HG03060 (cell line): Measurements from ENCODE around the gene WNT9A.

ENCODE experiments used
- ATAC-seq: cut with Tn5 transposase; IDR thresholded peaks from one replicate; pipeline ENCODE4 v1.9.1; 2021; ENCODE audit warnings: low read depth, moderate number of reproducible peaks; ENCODE audit not compliant: unreplicated experiment

Gene WNT9A

DNA sequence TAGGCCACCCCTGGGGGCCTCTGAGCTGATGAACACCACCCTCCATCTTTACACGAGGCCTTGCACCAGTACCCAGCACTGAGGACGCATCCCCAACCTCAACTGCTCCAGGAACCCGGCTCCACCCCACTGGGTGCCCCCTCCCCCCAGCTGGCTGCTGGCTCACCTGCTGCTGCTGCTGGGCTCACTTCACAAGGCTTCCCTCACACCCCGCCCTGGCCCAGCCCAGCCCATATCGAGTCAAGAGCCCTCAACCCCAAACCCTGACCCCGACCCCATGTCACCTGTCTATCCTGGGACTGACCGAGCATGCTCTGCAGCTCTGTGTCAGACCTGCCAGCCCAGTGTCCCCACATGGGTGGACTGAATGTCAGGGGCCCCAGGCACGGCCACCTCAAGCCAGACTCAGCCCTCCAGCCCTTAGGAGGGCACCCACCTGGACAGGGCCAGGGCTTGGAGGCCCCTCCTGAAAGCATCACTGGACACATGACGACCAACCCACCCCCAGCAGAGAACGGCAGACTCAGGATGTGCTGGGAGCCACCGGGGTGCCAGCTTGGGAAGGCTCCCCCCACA, 21.4 kb downstream of the WNT9A start:
- no peak for ATAC-seq

DNA sequence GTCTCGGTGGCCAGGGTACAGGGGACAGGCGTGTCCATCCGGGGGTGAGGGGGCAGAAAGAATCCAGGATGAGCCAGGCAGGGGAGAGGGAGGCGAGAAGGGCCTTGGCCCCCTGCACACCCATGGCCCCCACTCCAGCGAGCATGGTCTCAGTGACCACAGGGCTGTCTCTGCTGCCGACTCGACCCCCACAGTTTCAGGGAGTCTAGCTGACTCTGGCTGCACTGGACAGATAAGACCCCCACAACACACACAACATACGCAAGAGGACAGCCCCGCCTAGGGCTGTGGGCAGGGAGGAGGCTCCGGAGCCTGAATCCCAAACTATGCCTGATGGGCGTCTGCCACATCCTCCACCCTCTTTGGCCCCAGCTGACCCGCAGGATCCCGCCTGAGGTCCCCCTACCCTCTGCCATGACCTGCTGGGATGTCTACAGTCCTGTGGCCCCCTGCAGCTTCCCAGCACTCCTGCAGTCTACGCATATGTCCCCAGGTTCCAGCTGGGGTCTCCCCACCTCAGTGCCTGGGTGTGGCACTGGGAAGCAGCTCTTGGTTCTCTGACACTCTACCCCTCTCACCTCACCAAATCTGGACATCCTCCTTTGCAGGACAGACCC, 22.0 kb downstream of the WNT9A start:
- ATAC-seq = no peak

DNA sequence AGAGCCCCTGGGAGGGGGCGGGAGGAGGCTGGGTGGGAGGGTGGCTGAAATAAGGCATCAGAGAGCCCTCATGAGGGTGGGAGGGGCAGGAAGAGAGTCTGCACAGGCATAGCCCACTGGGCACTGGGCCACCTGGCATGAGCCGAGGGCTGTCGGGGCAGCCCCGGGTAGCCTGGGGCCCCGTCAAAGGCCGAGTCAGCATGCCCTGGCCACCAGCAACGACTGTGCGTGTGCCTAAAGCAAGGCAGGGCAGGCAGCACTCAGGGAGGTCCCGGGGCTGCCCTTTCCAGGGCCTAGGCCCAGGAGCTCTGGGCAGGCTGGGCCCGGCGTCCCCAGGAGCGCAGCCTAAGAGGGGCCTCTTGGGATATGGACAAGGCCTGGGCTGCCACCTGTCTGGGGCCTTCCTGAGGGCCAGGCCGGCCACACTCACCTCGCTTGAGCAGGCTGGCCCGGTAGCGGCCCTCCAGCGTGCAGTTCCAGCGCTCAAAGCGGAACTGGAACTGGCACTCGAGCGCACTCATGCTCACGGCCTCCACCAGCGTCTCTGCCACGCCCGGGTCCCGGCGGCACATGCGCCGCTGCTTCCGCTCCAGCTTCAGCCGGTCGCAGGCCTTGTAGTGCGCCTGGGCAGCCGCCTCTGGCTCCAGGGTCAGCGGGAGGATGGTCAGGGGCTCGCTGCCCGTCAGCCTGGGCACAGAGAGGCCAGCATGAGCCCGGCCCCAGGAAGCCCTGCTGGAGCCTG, 22.7 kb downstream of the WNT9A start:
- no peak for ATAC-seq

DNA sequence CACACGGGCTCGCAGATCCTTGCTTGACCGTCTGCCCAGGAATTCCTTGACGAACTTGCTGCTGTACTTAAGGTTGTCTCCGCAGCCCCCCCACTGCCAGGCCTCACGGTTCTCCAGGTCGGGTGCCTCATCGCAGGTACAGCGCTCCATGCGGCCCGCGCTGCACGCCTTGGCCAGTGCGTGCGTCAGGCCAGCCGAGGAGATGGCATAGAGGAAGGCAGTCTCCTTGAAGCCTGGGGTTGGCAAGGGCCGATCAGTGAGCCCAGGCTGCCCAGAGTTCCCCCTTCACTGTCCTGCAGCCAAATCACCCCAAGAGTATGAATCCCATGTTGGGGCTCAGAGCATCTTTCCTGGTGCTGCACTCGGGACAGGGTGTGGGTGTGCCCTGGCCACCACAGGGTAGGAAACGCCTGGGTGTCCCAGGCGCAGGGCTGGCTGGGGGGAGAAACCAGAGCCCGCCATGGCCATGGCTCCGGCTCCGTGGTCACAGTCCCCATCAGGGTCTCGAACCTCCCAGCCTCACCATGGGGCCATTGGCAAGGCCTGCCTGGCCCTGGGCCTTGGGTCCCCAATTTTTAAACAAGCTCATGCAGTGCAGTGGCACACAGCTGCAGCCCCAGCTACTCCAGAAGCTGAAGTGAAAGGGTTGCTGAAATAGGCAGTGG, 23.4 kb downstream of the WNT9A start:
- ATAC-seq = no peak

DNA sequence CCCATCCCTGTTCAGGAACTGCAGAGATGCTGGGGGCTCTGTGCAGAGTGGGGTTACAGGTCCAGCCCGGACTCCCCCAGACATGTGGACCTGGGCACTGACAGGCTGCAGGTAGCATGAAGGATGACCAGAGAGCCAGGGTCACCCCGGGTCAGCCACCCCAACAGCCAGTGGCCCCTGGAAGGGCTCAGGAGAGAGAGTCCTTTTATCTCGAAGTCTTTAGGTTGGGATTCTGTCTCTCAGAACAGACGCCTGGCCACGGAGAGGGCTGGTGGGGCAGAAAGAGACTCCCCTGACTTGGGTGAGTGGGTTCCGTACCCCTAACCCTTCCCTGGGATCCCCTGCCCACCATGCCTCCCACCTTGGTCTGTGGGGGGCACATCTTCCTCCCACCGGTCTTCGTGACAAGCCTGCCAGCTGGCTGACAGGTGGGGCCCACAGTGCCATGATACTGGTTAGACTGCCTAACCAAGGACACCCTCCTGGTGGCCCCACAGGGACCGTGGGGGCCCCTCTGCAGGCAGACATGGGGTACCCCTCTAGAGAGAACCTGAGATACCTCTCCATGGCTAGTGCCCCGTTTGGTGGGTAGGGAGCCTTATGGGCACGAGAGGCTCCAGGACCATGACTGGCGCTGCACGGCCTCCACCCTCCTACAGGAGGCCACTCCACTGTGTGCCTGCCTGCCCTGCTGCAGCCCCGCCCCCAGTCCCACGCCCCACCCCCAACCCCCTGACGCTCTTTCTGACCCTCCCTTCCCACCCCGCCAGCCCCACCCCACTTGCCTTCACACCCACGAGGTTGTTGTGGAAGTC, 24.2 kb downstream of the WNT9A start:
- no peak for ATAC-seq

DNA sequence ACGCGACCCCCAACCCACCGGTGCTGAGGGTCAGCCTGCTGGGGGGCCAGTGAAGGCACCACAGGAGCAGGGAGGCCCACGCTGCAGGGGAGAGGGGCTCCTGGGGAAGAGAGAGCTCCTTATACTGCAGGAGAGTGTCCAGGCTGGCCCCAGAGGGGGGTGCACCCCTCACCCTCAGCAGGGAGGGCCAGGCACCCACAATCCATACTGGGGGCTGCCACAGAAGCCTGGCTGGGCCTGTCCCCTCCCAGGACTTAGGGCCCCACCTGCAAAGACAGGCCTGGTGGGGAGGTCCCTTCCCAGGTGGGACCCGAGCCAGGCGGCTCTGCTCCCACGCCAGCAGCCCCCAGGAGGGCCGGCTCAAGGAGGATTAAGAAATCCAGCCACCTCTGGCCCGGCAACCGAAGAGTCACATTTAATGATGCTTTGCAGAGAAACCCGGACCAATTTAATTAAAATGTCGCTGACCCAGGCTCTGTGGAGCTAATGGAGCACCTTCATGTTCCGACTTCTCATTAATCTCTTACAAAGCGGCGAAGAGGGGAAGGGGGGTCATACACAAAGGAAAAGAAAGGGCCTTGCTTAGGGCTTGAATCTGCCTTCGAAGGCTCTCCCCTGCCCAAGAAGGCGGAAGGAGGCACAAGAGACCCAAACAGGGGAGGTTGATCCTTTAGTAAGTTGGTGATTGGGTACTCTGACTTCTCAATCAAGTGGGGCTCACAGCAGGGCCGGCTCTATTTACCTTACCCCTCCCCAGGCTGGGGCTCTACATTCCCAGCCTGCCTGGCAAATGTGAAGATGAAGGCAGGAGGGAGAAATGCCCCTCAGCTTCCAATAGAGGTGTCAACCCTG, 25.0 kb downstream of the WNT9A start:
- ATAC-seq = no peak

DNA sequence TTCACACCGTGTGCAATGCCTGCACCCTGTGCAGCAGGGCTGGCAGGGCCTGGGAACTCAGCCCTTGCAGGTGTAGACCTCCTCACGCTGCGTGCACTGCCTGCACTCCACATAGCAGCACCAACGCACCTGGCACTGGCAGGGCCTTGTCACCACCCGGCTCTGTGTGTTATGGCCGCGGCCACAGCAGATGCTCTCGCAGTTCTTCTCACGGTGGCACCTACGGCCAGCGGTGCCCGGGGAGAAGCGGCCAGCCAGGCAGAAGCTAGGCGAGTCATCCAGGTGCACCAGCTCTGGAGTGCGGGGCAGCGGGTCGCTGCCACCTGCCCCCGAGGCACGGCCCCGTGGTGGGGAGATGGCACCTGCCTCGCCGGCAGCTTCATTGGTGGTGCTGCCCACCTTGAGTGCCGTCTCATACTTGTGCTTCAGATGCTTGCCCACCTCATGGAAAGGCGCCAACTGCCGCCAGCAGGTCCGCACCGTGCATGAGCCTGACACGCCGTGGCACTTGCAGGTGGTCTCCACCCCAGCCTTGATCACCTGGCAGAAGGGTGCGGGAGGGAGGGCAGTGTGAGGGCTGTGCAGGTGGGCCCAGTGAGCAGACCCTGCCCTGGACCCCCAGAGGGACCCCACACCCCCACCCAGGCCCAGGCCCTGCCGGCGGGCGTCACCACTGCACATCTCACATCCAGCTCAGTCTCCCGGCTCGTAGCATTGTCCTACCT, 26.1 kb downstream of the WNT9A start:
- ATAC-seq = no peak

DNA sequence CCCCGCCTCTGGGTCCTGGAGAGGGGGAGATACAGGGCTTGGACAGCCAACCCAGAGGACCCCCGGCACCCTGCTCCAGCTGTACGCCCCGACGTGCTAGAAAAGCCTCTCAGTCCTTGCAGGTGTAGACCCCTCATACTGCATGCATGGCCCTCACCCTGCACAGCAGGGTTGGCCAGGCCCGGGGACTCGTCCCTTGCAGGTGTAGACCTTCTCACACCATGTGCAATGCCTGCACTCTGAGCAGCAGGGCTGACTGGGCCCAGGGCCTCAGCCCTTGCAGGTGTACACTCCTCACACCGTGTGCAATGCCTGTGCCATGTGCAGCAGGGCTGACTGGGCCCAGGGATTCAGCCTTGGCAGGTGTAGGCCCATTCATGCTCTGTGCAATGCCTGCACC, 26.8 kb downstream of the WNT9A start:
- ATAC-seq = no peak

DNA sequence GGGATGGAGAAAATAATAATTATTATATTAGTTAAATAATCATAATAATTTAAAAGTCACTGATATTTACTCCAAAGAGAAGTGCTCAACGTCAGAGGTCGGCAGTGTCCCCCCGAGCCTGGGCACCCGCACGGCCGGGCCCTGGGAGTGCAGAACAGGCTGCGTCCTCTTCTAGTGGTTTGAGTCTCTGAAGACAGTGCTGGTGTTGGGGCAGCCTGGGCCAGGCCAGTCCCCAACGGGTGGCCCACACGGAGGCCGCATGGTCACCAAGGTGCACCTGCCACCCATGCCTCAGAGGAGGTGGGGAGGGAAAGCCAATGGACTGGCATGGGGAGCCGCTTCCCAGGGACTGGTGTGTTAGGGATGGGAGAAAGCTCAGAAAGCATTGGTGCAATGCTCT, 27.3 kb downstream of the WNT9A start:
- ATAC-seq = no peak

DNA sequence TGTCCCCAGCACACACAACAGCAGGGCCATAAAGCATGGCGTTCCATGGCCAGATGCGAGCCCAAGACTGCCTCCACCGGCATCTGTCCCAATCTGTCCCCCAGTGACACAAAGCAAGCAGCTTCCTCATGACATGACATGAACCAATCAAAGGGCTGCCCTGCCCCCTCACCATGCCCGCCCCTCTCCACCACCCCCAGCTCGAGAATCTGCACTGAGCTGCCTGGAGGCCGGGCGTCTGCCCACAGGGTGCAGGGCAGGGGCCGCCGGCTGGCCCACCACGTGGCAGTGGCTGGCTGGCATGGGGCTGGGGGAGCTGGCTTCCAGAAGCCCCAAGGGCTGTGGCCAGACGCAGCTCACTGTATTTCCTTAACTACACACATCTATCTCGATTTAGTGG, 27.8 kb downstream of the WNT9A start:
- no peak for ATAC-seq

DNA sequence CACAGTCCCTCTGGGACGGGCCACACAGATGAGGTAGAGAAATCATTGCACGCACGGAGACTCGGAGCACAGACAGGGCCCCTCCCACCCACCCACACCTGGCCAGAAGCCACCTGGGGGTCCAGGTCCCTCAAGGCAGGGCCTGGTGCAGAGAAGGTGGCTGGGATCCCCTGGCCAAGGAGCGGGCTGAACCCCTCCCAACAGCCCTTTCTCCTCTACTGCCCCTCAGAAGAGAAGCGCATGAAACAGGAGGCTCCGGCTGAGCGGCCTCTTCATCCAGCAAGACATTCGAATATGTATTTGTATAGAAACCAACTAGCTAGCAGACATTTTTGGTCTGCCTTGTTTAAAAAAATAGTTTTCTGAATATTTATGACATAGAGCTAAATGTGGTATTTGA, 29.0 kb downstream of the WNT9A start:
- ATAC-seq = no peak

DNA sequence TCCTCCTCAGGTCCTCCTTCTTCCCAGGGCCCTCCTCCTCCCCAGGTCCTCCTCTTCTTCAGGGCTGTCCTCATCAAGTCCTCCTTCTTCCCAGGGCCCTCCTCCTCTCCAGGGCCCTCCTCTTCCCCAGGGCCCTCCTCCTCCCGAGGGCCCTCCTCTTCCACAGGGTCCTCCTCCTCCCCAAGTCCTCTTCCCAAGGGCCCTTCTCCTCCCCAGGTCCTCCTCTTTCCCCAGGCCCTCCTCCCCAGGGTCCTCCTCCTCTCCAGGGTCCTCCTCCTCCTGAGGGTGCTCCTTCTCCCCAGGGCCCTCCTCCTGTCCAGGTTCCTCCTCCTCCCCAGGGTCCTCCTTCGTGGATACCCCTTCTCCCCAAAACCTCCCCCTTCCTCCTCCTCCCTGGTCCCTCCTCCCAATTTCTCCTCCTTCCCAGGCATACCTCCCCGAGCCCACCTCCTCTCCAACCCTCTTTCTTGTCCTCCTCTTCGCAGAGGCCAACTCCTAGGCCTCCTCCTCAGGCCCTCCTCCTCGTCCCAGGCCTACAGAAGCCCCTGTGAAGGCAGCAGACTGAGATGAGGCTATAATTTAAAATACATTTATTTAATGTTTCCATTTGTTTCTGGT, 29.5 kb downstream of the WNT9A start:
- no peak for ATAC-seq

DNA sequence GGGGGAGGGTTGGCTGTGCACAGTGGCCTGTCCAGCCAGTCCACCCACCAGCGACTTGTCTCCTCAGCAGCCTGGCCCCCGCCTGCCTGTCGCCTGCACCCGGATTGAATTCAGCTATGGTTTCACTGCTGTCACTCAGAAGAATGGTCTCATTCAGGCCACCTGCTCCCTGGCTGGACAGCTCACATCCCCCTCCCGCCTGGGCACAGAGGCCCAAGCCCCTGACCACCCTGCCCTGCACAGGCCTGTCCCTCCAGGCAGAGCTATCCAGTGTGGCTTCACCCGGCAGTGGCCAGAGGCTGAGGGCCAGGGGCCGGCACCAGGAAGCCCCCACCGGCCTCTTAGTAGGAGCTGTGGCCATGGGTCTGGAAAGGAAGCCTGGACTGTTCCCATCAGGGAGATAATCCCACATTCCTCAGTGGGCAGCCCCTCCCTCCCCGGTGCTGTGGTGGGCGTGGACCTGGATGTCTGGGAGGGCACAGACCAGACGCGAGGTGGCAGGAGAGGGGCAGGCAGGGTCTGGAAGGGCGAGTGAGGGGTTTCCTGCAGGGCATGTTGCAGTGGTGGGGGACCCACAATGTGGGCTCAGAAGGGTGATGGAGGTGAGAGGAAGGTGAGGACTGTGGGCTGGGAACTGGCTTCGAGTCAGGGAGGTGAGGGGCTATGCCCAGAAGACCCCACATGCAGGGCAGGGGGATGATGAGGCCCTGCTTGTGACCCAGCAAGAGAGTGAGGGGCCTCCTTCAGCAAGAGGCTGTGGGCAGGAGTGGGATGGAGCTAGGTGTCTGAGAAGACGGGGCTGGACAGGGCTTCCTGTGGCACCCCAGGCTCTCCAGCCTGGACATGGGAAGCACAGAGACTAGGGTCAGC, 30.4 kb downstream of the WNT9A start:
- ATAC-seq = no peak

DNA sequence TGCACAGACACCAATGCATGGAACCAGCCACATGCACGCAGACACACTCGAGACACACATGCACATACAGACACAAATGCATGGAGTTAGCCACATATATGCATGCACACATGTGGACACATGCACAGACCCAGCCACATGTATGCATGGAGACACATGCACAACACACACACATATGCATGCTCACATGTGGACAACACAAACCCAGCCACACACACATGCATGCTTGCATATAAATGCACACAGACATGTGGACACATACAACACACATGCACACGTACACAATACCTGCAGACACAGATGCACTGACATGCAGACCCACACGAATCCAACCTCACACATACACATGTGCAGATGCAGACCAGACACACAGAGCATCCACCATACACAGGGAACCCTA, 31.1 kb downstream of the WNT9A start:
- ATAC-seq = no peak

DNA sequence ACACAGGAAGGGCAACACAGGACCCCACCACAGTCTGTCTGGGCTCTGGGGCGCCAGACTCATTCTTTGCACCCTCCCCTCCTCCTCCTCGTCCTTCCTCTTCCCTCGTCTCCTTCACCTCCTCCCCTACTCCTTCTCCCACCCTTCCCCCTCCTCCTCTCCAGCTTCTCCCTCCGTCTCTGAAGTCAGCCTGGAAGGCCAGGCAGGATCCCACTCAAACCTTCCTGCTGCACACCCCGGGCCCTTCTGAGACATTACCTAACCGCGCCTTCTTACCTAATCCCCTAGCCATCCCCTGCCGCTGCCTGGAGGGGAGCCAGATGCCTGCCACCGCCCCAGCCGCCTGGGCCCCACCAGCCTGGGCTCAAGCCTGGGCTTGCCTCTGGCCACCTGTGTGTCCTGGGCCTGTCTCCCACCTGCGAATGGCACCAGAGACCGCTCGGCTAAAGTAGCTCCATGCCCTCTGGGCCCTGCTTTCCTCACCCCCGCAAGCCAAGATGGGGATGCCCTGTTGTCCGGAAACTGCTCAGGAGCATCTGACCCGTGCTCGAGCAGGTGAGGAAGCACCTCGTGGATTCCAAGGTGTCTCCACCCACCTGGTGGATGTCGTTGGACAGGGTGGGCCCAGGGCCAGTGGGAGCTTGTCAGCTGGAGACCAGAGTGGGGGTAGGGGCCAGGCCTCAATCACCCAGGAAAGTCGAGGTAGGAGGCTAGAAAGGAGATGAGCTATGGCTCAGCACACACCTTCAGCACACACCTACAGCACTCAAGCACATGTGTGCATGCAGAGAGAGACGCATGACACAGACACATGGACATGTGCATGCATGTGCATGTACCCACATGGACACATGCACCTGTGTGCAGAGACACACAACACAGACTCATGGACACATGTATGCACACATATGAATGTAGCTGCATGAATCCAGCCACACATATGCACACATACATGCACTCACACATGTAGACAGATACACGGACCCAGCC, 31.9 kb downstream of the WNT9A start:
- no peak for ATAC-seq

DNA sequence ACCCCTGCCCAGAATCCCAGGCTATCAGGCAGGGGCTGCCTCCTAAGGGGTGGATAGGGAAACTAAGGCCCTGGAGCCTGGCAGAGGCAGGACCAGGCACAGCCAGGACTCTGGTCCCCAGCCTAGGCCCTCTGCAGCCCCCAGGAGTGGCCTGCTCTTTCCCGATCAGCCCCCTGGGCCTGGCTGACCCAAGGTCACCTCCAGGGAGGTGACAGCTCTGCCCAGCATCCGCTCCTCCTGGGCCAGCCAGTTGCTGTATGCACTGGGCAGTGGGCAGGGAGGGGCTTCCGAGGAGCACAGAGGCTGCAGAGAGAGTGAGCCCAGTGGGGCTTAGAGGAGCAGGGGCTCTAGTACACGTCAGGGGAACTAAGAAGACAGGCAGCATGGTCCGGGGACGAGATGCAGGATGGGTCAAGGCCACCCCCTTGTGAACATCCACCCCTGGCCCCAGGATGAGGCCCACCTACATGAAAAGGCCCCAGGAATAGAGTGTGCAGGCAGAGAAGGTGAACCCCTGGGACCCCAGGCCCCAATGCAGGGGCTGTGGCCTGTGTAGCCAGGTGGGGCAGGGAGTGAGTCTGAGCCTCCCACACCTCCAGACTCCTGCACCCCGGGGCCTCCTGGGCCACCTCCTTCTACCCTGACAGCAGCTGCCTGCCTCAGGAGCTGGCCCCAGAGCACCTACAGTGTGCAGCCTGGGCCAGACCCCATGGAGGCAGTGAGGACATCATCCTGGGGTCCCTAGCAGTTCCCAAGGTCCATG, 32.8 kb downstream of the WNT9A start:
- ATAC-seq = no peak
